GM19193 (cell line): ENCODE results near the gene CLTCL1.

ENCODE experiments used
- POLR2A ChIP-seq: IDR thresholded peaks from 4 replicates; pipeline ENCODE4 v1.6.1; 2011; ENCODE audit not compliant: insufficient read depth, insufficient read length; ENCODE audit errors: extremely low read depth

CLTCL1 gene

GRCh38 chr22:19147195-19147780 is 144.2 kb downstream of the CLTCL1 start:
- TF ChIP-seq POLR2A: no peak

GRCh38 chr22:19146215-19146968 is 145.1 kb downstream of the CLTCL1 start:
- no peak for TF ChIP-seq POLR2A

GRCh38 chr22:19143967-19144400 is 147.5 kb downstream of the CLTCL1 start:
- no peak for TF ChIP-seq POLR2A

- no peak for TF ChIP-seq POLR2A
Measured at GRCh38 chr22:19143212-19143611, 148.3 kb downstream of the CLTCL1 start.

- TF ChIP-seq POLR2A: no peak
Measured at GRCh38 chr22:19142394-19142793, 149.1 kb downstream of the CLTCL1 start.

- no peak for TF ChIP-seq POLR2A
Measured at GRCh38 chr22:19139974-19140373, 151.5 kb downstream of the CLTCL1 start.

- TF ChIP-seq POLR2A: no peak
Measured at GRCh38 chr22:19139001-19139356, 152.5 kb downstream of the CLTCL1 start.

- no peak for TF ChIP-seq POLR2A
Measured at GRCh38 chr22:19138217-19139000, 153.1 kb downstream of the CLTCL1 start.

- no peak for TF ChIP-seq POLR2A
Measured at GRCh38 chr22:19137384-19138216, 153.9 kb downstream of the CLTCL1 start.

GRCh38 chr22:19136915-19137314 is 154.6 kb downstream of the CLTCL1 start:
- no peak for TF ChIP-seq POLR2A

- no peak for TF ChIP-seq POLR2A
Measured at GRCh38 chr22:19134874-19135273, 156.6 kb downstream of the CLTCL1 start.

- TF ChIP-seq POLR2A: no peak
Measured at GRCh38 chr22:19134176-19134831, 157.2 kb downstream of the CLTCL1 start.

- TF ChIP-seq POLR2A: no peak
Measured at GRCh38 chr22:19133561-19133960, 158.0 kb downstream of the CLTCL1 start.

- no peak for TF ChIP-seq POLR2A
Measured at GRCh38 chr22:19132693-19133400, 158.7 kb downstream of the CLTCL1 start.
